Activated B cell treated with CpG ODN at 0.5 μM for 24 hours (primary cell): ENCODE data around the gene ZMIZ2. TPM values are rescaled to one million over a fixed set of nuclear protein-coding genes. Genes with fewer than 3 reads are reported as not detected.

Experiments used
- ATAC-seq: fragments of 200-7000 bp; cut with Tn5 transposase; one replicate; pipeline ENCODE4 v1.10.0; 2021; ENCODE audit warnings: low read depth, mild to moderate bottlenecking, moderate library complexity
- CTCF ChIA-PET: fragments of 350-600 bp; sonication (Branson Sonifier 250); formaldehyde crosslinking; loops from one replicate; lab custom pipeline; 2021; ENCODE audit warnings: antibody characterized with exemption; lab: Charles Lee
- POLR2A ChIA-PET: fragments of 350-600 bp; sonication (Branson Sonifier 250); formaldehyde crosslinking; loops from one replicate; lab custom pipeline; 2021; ENCODE audit warnings: antibody characterized with exemption; lab: Charles Lee
- DNase-seq: peaks from one replicate; pipeline ENCODE4 v3.0.0; 2022
- H3K27ac Mint-ChIP-seq: one replicate; pipeline ENCODE4 v1.8.0; 2020; ENCODE audit warnings: mixed read lengths
- H3K27me3 Mint-ChIP-seq: one replicate; pipeline ENCODE4 v1.8.0; 2021; ENCODE audit warnings: mixed read lengths
- H3K36me3 Mint-ChIP-seq: one replicate; pipeline ENCODE4 v1.8.0; 2021; ENCODE audit warnings: low read depth, mixed read lengths
- H3K4me1 Mint-ChIP-seq: one replicate; pipeline ENCODE4 v1.8.0; 2021; ENCODE audit warnings: mixed read lengths
- H3K4me3 Mint-ChIP-seq: one replicate; pipeline ENCODE4 v1.8.0; 2020; ENCODE audit warnings: mild to moderate bottlenecking, mixed read lengths
- H3K9me3 Mint-ChIP-seq: one replicate; pipeline ENCODE4 v1.8.0; 2020; ENCODE audit warnings: mixed read lengths
- CTCF ChIP-seq: fragments of 200-600 bp; IDR thresholded peaks from one replicate; pipeline ENCODE4 v1.8.0; 2022; ENCODE audit warnings: antibody characterized with exemption, mild to moderate bottlenecking
- intact Hi-C: fragments of 100-400 bp; cut with micrococcal nuclease; formaldehyde crosslinking; loops from one replicate; pipeline ENCODE4 v1.15.1; 2024
- total RNA-seq: library from RNA; stranded (reverse); gene quantifications from 2 replicates; pipeline ENCODE4 v1.2.3, GENCODE V29; 2022

ZMIZ2 gene
- total RNA-seq, 1 donor from 2014 or later, result 440 TPM

GRCh38 chr7:44805950-44806349 is 57.3 kb downstream of the ZMIZ2 start:
- CTCF ChIA-PET, result no interaction called here
- no peak for ATAC-seq
- no peak overlapping the region for H3K4me3 Mint-ChIP-seq
- no peak overlapping the region for H3K27ac Mint-ChIP-seq
- POLR2A ChIA-PET, result interaction anchor here (0.6 to 1.4 kb wide), 2 partner anchors 218 to 229 kb away, joined by 3 read pairs; no protein-coding TSS in a partner anchor
- no peak for DNase-seq
- peaks cover 39% of the 10 kb centered on the region for H3K36me3 Mint-ChIP-seq
- peaks cover 7% of the 10 kb centered on the region for H3K4me1 Mint-ChIP-seq
- intact Hi-C loops, result no loop called here
- H3K9me3 Mint-ChIP-seq, result no peaks in the 10 kb centered on the region
- no peak for TF ChIP-seq CTCF
- no peaks in the 10 kb centered on the region for H3K27me3 Mint-ChIP-seq

GRCh38 chr7:44808914-44809393 is 60.3 kb downstream of the ZMIZ2 start:
- intact Hi-C loops, result no loop called here
- no peak overlapping the region for H3K27ac Mint-ChIP-seq

GRCh38 chr7:44811093-44811492 is 62.4 kb downstream of the ZMIZ2 start:
- H3K4me3 Mint-ChIP-seq, result no peak overlapping the region
- intact Hi-C loops, result no loop called here
- POLR2A ChIA-PET, result no interaction called here
- no peaks in the 10 kb centered on the region for H3K9me3 Mint-ChIP-seq
- TF ChIP-seq CTCF, result no peak
- H3K36me3 Mint-ChIP-seq, result peaks cover 2% of the 10 kb centered on the region
- DNase-seq (no peak), ATAC-seq (no peak)
- H3K4me1 Mint-ChIP-seq, result no peaks in the 10 kb centered on the region
- H3K27me3 Mint-ChIP-seq, result no peaks in the 10 kb centered on the region
- H3K27ac Mint-ChIP-seq, result no peak overlapping the region
- CTCF ChIA-PET, result interaction anchor here (0.9 kb wide), 1 partner anchor 13 kb away, joined by 3 read pairs; no protein-coding TSS in a partner anchor

More at GRCh38 chr7:44808914-44809393, 60.3 kb downstream of the ZMIZ2 start:
- H3K27me3 Mint-ChIP-seq, result no peaks in the 10 kb centered on the region
- H3K9me3 Mint-ChIP-seq, result no peaks in the 10 kb centered on the region
- ATAC-seq (no peak), DNase-seq (no peak)
- no peak overlapping the region for H3K4me3 Mint-ChIP-seq
- TF ChIP-seq CTCF, result no peak
- CTCF ChIA-PET, result no interaction called here
- POLR2A ChIA-PET, result interaction anchor here (0.7 to 0.9 kb wide), 3 partner anchors 12 to 218 kb away, joined by 3 to 14 read pairs (median 6); partner anchors contain the start of gene PPIA
- H3K4me1 Mint-ChIP-seq, result no peaks in the 10 kb centered on the region
- peaks cover 16% of the 10 kb centered on the region for H3K36me3 Mint-ChIP-seq

- H3K9me3 Mint-ChIP-seq, result no peaks in the 10 kb centered on the region
- no peak overlapping the region for H3K4me3 Mint-ChIP-seq
- POLR2A ChIA-PET, result no interaction called here
- TF ChIP-seq CTCF, result no peak
- intact Hi-C loops, result no loop called here
- DNase-seq (no peak), ATAC-seq (no peak)
- no peaks in the 10 kb centered on the region for H3K27me3 Mint-ChIP-seq
- H3K36me3 Mint-ChIP-seq, result peaks cover 2% of the 10 kb centered on the region
- no peak overlapping the region for H3K27ac Mint-ChIP-seq
- no peaks in the 10 kb centered on the region for H3K4me1 Mint-ChIP-seq
- CTCF ChIA-PET, result interaction anchor here (0.9 kb wide), 1 partner anchor 13 kb away, joined by 3 read pairs; no protein-coding TSS in a partner anchor
These were observed 62.9 kb downstream of the ZMIZ2 start for GRCh38 chr7:44811571-44811970.

- no peaks in the 10 kb centered on the region for H3K36me3 Mint-ChIP-seq
- ATAC-seq (no peak), DNase-seq (no peak)
- no peak for TF ChIP-seq CTCF
- no peaks in the 10 kb centered on the region for H3K9me3 Mint-ChIP-seq
- H3K4me3 Mint-ChIP-seq, result no peak overlapping the region
- no peaks in the 10 kb centered on the region for H3K4me1 Mint-ChIP-seq
- H3K27me3 Mint-ChIP-seq, result no peaks in the 10 kb centered on the region
- CTCF ChIA-PET, result no interaction called here
- intact Hi-C loops, result no loop called here
- POLR2A ChIA-PET, result no interaction called here
- no peak overlapping the region for H3K27ac Mint-ChIP-seq
These were observed 66.3 kb downstream of the ZMIZ2 start for GRCh38 chr7:44814919-44815318.
